K562 (cell line): ENCODE results near the gene SLC35E3. TPM values are rescaled to one million over a fixed set of nuclear protein-coding genes. Genes with fewer than 3 reads are reported as not detected.

Experiments
- ARHGAP35 ChIP-seq: fragments of 450-650 bp; IDR thresholded peaks from 2 replicates; pipeline ENCODE4 v1.6.1; 2018; ENCODE audit not compliant: partially characterized antibody
- CLOCK ChIP-seq: fragments of 250-450 bp; sonication (Bioruptor Pico); IDR thresholded peaks from 2 replicates; pipeline ENCODE4 v1.4.0; 2020; ENCODE audit warnings: mild to moderate bottlenecking, moderate library complexity, borderline replicate concordance
- FOXP4 ChIP-seq: sonication (generic); formaldehyde crosslinking; IDR thresholded peaks from 2 replicates; pipeline ENCODE4 v1.8.0; 2022; ENCODE audit warnings: mild to moderate bottlenecking, missing genetic modification reagents, borderline replicate concordance
- PHTF2 ChIP-seq: fragments of 250-450 bp; sonication (Bioruptor Pico); IDR thresholded peaks from 2 replicates; pipeline ENCODE4 v1.5.0; 2021; ENCODE audit warnings: mild to moderate bottlenecking
- RNF219 ChIP-seq: fragments of 250-450 bp; sonication (Bioruptor Pico); IDR thresholded peaks from 2 replicates; pipeline ENCODE4 v1.5.0; 2022; ENCODE audit warnings: mild to moderate bottlenecking
- SIX5 ChIP-seq, 2 experiments: IDR thresholded peaks; 2 replicates each; pipeline ENCODE4 v1.6.1; 2011; ENCODE audit warnings: low read length in 2 of 2, borderline replicate concordance in 1 of 2, low read depth in 1 of 2, mild to moderate bottlenecking in 1 of 2, moderate library complexity in 1 of 2; ENCODE audit not compliant: insufficient read depth in 1 of 2
- TAF15 ChIP-seq: fragments of 200-400 bp; formaldehyde crosslinking; IDR thresholded peaks from 2 replicates; pipeline ENCODE4 v1.6.1; 2017; ENCODE audit warnings: mild to moderate bottlenecking, low read depth, low read length, moderate library complexity
- polyA plus RNA-seq, 8 experiments: library from polyadenylated mRNA; depleted of rRNA in 4 of 8; stranded (reverse) in 5 of 8; unstranded in 3 of 8; fragments of >200 nt; fragmentation: Nextera tagmentation in 2 of 8; fragmentation: Illumina TruSeq in 1 of 8; extraction: Ambion mirVana in 2 of 8; extraction: Trizol in 1 of 8; gene quantifications; 2 replicates each; pipeline versions ENCODE4 v1.2.1 to v1.2.3, GENCODE V29; 2011 to 2014; ENCODE audit warnings: inconsistent platforms in 1 of 8, missing spikeins in 1 of 8
- total RNA-seq, 7 experiments: library from RNA; depleted of rRNA in 6 of 7; stranded (reverse); fragments of >200 nt in 6 of 7; fragmentation: Illumina TruSeq in 2 of 7; extraction: Trizol in 2 of 7; gene quantifications; 2 replicates each; pipeline versions ENCODE4 v1.2.1 to v1.2.3, GENCODE V29; 2011 to 2021; ENCODE audit warnings: low replicate concordance in 1 of 7
- TF ChIP-seq, protein P1 (sequence below): sonication (generic); formaldehyde crosslinking; IDR thresholded peaks from 2 replicates; pipeline ENCODE4 v1.4.0; 2020; ENCODE audit warnings: mild to moderate bottlenecking, missing genetic modification reagents
- TF ChIP-seq, protein P2 (sequence below): fragments of 200-800 bp; sonication (Bioruptor generic); IDR thresholded peaks from 2 replicates; pipeline ENCODE4 v1.6.1; 2017; ENCODE audit warnings: missing genetic modification characterization, missing compliant biosample characterization
- TF ChIP-seq, protein P3 (sequence below), 2 experiments: fragments of 450-650 bp; conservative IDR thresholded peaks; 2 replicates each; pipeline ENCODE4 v1.6.1; 2017; ENCODE audit warnings: mild to moderate bottlenecking in 2 of 2, moderate library complexity in 2 of 2
- TF ChIP-seq, protein P4 (sequence below), 2 experiments: fragments of 450-650 bp in 1 of 2; sonication (generic) in 1 of 2; formaldehyde crosslinking; conservative IDR thresholded peaks; 2 replicates each; pipeline versions ENCODE4 v1.4.0 to v1.8.1; 2020 to 2022; ENCODE audit warnings: mild to moderate bottlenecking in 1 of 2, missing genetic modification reagents in 1 of 2

The SLC35E3 gene
- total and polyA plus RNA-seq, 9 of the 15 experiments (the other 6 are each of a cell fraction or from before 2014, with no cell fraction given): 1.2 to 5.9 (median 3.8) TPM

- TF ChIP-seq, protein P1, sequence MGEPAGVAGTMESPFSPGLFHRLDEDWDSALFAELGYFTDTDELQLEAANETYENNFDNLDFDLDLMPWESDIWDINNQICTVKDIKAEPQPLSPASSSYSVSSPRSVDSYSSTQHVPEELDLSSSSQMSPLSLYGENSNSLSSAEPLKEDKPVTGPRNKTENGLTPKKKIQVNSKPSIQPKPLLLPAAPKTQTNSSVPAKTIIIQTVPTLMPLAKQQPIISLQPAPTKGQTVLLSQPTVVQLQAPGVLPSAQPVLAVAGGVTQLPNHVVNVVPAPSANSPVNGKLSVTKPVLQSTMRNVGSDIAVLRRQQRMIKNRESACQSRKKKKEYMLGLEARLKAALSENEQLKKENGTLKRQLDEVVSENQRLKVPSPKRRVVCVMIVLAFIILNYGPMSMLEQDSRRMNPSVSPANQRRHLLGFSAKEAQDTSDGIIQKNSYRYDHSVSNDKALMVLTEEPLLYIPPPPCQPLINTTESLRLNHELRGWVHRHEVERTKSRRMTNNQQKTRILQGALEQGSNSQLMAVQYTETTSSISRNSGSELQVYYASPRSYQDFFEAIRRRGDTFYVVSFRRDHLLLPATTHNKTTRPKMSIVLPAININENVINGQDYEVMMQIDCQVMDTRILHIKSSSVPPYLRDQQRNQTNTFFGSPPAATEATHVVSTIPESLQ (CRISPR knock-in tag): peak; percentile 58; the same call in 1 of the 2 replicates
- TF ChIP-seq RNF219 (CRISPR knock-in tag): no peak
- no peak for TF ChIP-seq PHTF2
- TF ChIP-seq, protein P2, sequence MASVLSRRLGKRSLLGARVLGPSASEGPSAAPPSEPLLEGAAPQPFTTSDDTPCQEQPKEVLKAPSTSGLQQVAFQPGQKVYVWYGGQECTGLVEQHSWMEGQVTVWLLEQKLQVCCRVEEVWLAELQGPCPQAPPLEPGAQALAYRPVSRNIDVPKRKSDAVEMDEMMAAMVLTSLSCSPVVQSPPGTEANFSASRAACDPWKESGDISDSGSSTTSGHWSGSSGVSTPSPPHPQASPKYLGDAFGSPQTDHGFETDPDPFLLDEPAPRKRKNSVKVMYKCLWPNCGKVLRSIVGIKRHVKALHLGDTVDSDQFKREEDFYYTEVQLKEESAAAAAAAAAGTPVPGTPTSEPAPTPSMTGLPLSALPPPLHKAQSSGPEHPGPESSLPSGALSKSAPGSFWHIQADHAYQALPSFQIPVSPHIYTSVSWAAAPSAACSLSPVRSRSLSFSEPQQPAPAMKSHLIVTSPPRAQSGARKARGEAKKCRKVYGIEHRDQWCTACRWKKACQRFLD (CRISPR knock-in tag): no peak
- no peak for TF ChIP-seq TAF15
- TF ChIP-seq FOXP4 (CRISPR knock-in tag): no peak
- no peak for TF ChIP-seq SIX5 (IDR thresholded peaks at IDR 0.05; ENCODE audit: borderline replicate concordance in 1 of 2, insufficient read depth in 1 of 2, low read depth in 1 of 2, low read length in 2 of 2)
- no peak for TF ChIP-seq ARHGAP35
- TF ChIP-seq, protein P3, sequence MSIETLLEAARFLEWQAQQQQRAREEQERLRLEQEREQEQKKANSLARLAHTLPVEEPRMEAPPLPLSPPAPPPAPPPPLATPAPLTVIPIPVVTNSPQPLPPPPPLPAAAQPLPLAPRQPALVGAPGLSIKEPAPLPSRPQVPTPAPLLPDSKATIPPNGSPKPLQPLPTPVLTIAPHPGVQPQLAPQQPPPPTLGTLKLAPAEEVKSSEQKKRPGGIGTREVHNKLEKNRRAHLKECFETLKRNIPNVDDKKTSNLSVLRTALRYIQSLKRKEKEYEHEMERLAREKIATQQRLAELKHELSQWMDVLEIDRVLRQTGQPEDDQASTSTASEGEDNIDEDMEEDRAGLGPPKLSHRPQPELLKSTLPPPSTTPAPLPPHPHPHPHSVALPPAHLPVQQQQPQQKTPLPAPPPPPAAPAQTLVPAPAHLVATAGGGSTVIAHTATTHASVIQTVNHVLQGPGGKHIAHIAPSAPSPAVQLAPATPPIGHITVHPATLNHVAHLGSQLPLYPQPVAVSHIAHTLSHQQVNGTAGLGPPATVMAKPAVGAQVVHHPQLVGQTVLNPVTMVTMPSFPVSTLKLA (conservative IDR thresholded peaks at IDR 0.05): peak in 1 of 2 experiments; percentile 63; a peak in 2 of 4 replicates
- no peak for TF ChIP-seq CLOCK (CRISPR knock-in tag)
- TF ChIP-seq, protein P4, sequence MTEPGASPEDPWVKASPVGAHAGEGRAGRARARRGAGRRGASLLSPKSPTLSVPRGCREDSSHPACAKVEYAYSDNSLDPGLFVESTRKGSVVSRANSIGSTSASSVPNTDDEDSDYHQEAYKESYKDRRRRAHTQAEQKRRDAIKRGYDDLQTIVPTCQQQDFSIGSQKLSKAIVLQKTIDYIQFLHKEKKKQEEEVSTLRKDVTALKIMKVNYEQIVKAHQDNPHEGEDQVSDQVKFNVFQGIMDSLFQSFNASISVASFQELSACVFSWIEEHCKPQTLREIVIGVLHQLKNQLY (CRISPR knock-in tag; conservative IDR thresholded peaks at IDR 0.05): no peak; a peak in 1 of 4 replicates
Observed at GRCh38 chr12:68808388-68809189, 62.6 kb downstream of the SLC35E3 start (continued).
